ENCODE data around the gene WHAMM.
"Not testable (repeated sequence)": the region's sequence is repeated elsewhere in the genome, so short reads cannot be mapped to it uniquely, and the experiment has no call there.

WHAMM gene

DNA sequence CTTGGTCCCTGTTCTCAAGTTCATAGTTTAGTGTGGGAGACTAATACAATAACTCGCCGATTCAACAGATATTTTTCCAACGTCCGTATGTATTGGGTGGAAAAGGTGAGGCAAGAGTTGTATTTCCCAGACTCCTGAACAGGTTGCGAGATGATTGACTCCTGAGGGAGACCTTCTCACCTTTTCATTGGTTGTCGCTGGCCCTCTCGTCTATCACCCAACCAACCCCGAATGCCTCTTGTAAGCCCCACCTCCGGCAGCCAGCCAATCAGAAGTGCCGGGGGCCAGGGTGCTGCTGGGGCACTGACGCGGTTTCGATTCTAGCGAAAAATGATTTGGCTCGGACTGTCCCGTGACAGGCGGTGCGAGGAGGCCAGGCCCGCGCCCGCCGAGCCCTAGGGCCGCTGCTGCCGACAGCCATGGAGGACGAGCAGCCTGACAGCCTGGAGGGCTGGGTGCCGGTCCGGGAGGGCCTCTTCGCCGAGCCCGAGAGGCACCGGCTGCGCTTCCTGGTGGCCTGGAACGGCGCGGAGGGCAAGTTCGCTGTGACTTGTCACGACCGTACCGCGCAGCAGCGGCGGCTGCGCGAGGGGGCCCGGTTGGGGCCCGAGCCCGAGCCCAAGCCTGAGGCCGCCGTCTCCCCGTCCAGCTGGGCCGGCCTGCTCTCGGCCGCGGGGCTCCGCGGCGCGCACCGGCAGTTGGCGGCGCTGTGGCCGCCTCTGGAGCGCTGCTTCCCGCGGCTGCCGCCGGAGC is at the start of gene WHAMM:
TSS of gene WHAMM (plus strand) at position 321 of the 753 bp plus-strand sequence. CDS start at position 420, 99 bp downstream.
- no peak for TF ChIP-seq ZNF274 (IDR thresholded peaks at IDR 0.05; ENCODE audit: low read depth, low read length)
- peak within 1 kb of the TSS; percentile 95 for H3K4me3 ChIP-seq (ENCODE audit: low read length)

GRCh38 chr15:82763361-82764116 is 45.9 kb upstream of the WHAMM start:
- H3K4me3 ChIP-seq (ENCODE audit: low read length) = no peak overlapping the region
- no peak for TF ChIP-seq ZNF274 (IDR thresholded peaks at IDR 0.05; ENCODE audit: low read depth, low read length)

DNA sequence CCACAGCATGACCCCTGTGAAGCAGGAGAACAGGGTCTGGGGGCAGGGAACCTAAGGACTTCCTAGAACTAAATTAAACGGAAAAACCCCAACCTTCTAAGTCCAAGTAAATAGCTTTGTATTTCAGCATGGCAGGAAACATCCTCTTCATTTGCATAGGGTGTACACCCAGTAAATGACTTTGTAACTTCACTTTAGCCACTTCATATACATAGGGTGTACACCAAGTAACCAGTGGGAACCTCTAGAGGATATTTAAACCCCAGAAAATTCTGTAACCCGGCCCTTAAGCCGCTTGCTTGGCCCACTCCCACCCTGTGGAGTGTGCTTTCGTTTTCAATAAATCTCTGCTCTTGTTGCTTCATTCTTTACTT is 45.3 kb upstream of the WHAMM start:
- no peak for TF ChIP-seq ZNF274 (IDR thresholded peaks at IDR 0.05; ENCODE audit: low read depth, low read length)
- no peak overlapping the region for H3K4me3 ChIP-seq (ENCODE audit: low read length)

- no peak for TF ChIP-seq ZNF274 (IDR thresholded peaks at IDR 0.05; ENCODE audit: low read depth, low read length)
- H3K4me3 ChIP-seq (ENCODE audit: low read length) = no peak overlapping the region
Observed at GRCh38 chr15:82764740-82765139, 44.7 kb upstream of the WHAMM start.

DNA sequence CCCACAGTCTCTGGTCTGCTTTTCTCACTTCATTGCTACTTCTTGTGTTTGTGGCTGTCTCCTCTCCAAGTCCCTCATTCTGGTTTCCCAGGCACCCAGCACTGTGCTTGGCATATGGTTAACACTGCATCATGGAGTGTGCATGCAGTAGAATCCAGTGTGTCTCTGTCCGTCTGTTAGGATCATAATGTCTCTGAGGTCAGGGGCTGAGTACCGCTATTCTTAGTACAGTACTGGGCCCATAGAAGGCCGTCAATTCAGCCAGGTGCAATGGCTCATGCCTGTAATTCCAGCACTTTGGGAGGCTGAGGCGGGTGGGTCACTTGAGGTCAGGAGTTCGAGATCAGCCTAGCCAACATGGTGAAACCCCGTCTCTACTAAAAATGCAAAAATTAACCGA is 43.2 kb upstream of the WHAMM start:
- H3K4me3 ChIP-seq (ENCODE audit: low read length) = not testable (repeated sequence)

DNA sequence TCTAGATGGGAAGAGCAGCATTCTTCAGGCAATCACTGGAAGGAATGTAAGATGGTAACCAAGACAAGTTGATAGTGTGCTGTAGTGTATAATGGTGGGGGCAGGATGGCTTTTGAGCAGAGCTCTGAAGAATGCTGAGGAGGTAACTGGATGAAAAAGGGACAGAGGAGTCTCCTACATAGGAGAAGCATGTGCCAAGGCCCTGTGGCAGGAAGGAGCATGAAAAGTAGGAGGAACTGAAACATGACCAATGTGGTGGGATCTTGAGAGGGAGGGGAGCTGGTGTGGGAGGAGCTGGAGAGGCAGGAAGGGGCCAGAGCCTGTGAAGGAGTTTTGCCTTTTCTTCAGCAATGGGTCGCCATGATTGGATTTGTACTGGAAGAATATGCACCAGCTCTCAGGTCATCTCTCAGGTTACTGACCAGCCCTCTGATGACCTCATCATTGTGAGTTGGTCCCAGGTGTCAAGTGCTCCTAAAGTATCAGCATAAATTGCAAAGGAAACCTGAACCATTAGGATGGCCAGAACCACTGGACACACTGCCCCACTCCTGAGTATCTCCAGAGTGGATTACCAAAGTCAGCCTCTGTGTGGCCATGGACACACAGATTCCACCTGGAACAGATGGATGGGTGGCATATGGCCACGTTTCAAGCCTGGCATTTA is 42.1 kb upstream of the WHAMM start:
- H3K4me3 ChIP-seq (ENCODE audit: low read length) = no peak overlapping the region
- TF ChIP-seq ZNF274 (IDR thresholded peaks at IDR 0.05; ENCODE audit: low read depth, low read length) = no peak

- TF ChIP-seq ZNF274 (IDR thresholded peaks at IDR 0.05; ENCODE audit: low read depth, low read length) = no peak
- no peak overlapping the region for H3K4me3 ChIP-seq (ENCODE audit: low read length)
Observed at GRCh38 chr15:82768414-82769054, 40.9 kb upstream of the WHAMM start.

GRCh38 chr15:82771789-82772607 is 37.4 kb upstream of the WHAMM start:
- H3K4me3 ChIP-seq (ENCODE audit: low read length) = no peak overlapping the region
- TF ChIP-seq ZNF274 (IDR thresholded peaks at IDR 0.05; ENCODE audit: low read depth, low read length) = no peak

DNA sequence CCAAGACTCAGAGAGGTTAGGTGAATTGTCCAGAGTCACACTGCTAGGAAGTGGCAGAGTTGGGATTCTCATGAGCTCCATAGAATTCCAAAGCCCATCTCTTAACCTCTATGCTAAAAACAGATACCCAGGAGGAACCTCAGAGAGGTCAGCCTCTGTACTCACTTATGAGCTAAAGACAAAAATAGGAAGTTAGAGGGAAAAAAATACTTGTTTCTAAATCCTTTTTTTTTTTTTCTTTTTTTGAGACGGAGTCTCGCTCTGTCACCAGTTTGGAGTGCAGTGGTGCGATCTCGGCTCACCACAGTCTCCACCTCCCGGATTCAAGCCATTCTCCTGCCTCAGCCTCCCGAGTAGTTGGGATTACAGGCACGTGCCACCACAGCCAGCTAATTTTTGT is 34.9 kb upstream of the WHAMM start:
- TF ChIP-seq ZNF274 (IDR thresholded peaks at IDR 0.05; ENCODE audit: low read depth, low read length) = no peak
- H3K4me3 ChIP-seq (ENCODE audit: low read length) = no peak overlapping the region

DNA sequence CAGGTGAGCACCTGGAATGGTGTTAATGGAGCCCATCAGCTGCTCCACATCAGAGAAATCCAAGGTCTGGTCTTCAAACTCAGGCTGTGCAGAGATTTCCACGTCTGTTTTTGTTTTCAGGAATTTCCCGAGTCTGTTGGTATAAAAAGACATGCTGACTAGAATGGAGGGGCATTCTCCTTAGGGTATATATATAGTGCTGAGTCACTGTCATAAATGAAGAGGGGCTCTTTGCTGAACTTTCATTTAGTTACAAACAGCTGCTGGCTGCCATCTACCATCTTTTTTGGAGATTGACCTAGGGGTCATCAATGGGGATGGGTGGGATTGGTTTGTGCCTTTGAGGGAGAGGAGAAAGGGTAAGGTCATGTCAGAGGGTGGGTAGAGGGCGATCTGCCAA is 30.7 kb upstream of the WHAMM start:
- TF ChIP-seq ZNF274 (IDR thresholded peaks at IDR 0.05; ENCODE audit: low read depth, low read length) = no peak
- no peak overlapping the region for H3K4me3 ChIP-seq (ENCODE audit: low read length)

GRCh38 chr15:82781349-82781748 is 28.1 kb upstream of the WHAMM start:
- no peak for TF ChIP-seq ZNF274 (IDR thresholded peaks at IDR 0.05; ENCODE audit: low read depth, low read length)
- no peak overlapping the region for H3K4me3 ChIP-seq (ENCODE audit: low read length)

DNA sequence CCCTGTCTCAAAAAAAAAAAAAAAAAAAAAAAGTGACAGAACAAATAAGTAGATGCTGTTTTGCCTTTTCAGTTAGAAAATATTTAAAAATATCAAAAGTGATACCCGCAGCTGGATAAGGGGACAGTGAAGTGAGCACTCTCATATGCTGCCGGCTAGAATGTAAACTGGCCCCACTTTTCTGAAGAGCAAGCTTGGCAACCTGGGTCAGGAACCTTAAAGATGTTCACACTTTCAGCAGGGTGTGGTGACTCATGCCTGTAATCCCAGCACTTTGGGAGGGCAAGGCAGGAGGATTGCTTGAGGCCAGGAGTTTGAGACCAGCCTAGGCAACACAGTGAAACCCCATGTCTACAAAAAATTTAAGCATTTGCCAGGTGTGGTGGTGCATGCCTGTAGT is 20.9 kb upstream of the WHAMM start:
- H3K4me3 ChIP-seq (ENCODE audit: low read length) = no peak overlapping the region
- no peak for TF ChIP-seq ZNF274 (IDR thresholded peaks at IDR 0.05; ENCODE audit: low read depth, low read length)

- H3K4me3 ChIP-seq (ENCODE audit: low read length) = no peak overlapping the region
- no peak for TF ChIP-seq ZNF274 (IDR thresholded peaks at IDR 0.05; ENCODE audit: low read depth, low read length)
Observed at GRCh38 chr15:82789491-82789890, 19.9 kb upstream of the WHAMM start.

DNA sequence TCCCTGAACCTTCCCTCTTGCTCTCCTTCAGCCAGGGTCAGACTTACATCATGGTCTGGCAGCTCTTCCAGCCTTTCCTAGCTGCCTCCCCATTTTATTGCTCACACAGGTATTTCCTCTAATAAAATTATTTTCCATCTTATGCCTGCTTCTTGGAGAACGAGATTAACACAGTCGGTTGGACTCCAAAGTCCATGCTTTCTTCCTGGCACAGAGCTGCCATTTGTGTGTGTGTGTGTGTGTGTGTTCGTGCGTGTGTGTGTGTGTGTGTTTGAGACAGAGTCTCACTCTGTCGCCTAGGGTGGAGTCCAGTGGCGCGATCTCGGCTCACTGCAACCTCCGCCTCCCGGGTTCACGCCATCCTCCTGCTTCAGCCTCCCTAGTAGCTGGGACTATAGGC is 19.1 kb upstream of the WHAMM start:
- no peak overlapping the region for H3K4me3 ChIP-seq (ENCODE audit: low read length)
- TF ChIP-seq ZNF274 (IDR thresholded peaks at IDR 0.05; ENCODE audit: low read depth, low read length) = no peak

Data from GM08714 (cell line).